Activated CD8-positive, alpha-beta memory T cell treated with anti-CD3 and anti-CD28 coated beads, Interleukin-2, amount 50 U/mL, for 48 hours (primary cell): ENCODE results near the gene PLB1.
"Not testable (repeated sequence)": the region's sequence is repeated elsewhere in the genome, so short reads cannot be mapped to it uniquely, and the experiment has no call there.

ENCODE experiments used
- DNase-seq: peaks from one replicate; pipeline ENCODE4 v3.0.0-alpha.2; 2020

The PLB1 gene

GRCh38 chr2:28543316-28544035 lies 47.6 kb downstream of the PLB1 start:
- DNase-seq: no peak

- no peak for DNase-seq
Observed at GRCh38 chr2:28544036-28544346, 48.1 kb downstream of the PLB1 start.

- DNase-seq: no peak
Observed at GRCh38 chr2:28544405-28544921, 48.6 kb downstream of the PLB1 start.

- DNase-seq: no peak
Observed at GRCh38 chr2:28544922-28545589, 49.2 kb downstream of the PLB1 start.

GRCh38 chr2:28545590-28546200 lies 49.8 kb downstream of the PLB1 start:
- DNase-seq: no peak

GRCh38 chr2:28546242-28546641 lies 50.4 kb downstream of the PLB1 start:
- DNase-seq: no peak

- no peak for DNase-seq
Observed at GRCh38 chr2:28547223-28547860, 51.5 kb downstream of the PLB1 start.

- DNase-seq: no peak
Observed at GRCh38 chr2:28547906-28548600, 52.2 kb downstream of the PLB1 start.

GRCh38 chr2:28550345-28550744 lies 54.5 kb downstream of the PLB1 start:
- DNase-seq: not testable (repeated sequence)

GRCh38 chr2:28552045-28552823 lies 56.4 kb downstream of the PLB1 start:
- DNase-seq: no peak

- DNase-seq: no peak
Observed at GRCh38 chr2:28556303-28556702, 60.4 kb downstream of the PLB1 start.

- no peak for DNase-seq
Observed at GRCh38 chr2:28557389-28558131, 61.7 kb downstream of the PLB1 start.

GRCh38 chr2:28558158-28558820 lies 62.4 kb downstream of the PLB1 start:
- DNase-seq: no peak

- no peak for DNase-seq
Observed at GRCh38 chr2:28558918-28559317, 63.1 kb downstream of the PLB1 start.

- no peak for DNase-seq
Observed at GRCh38 chr2:28563869-28564268, 68.0 kb downstream of the PLB1 start.

GRCh38 chr2:28564346-28564745 lies 68.5 kb downstream of the PLB1 start:
- no peak for DNase-seq

GRCh38 chr2:28565033-28565432 lies 69.2 kb downstream of the PLB1 start:
- no peak for DNase-seq

- DNase-seq: no peak
Observed at GRCh38 chr2:28565720-28566295, 69.9 kb downstream of the PLB1 start.

GRCh38 chr2:28566521-28567041 lies 70.7 kb downstream of the PLB1 start:
- peak; percentile 98 for DNase-seq

- DNase-seq: no peak
Observed at GRCh38 chr2:28567061-28567471, 71.2 kb downstream of the PLB1 start.
